Measurements from ENCODE around the gene CTRL.

CTRL gene

GRCh38 chr16:67964477-67965131 is 32.9 kb upstream of the CTRL start:
- H3K27ac ChIP-seq (ENCODE audit: low read depth, low read length) = no peak overlapping the region
- H4K8ac ChIP-seq (ENCODE audit: low read depth, low read length) = no peak overlapping the region
- H3K23ac ChIP-seq (ENCODE audit: low read length) = peak overlapping the region; percentile 9
- H2AK5ac ChIP-seq (ENCODE audit: low read length) = no peak overlapping the region
- no peak overlapping the region for H2BK5ac ChIP-seq (ENCODE audit: low read depth, low read length, poor library complexity)
- H4K91ac ChIP-seq (ENCODE audit: low read depth, low read length) = no peak overlapping the region
- H3K4me1 ChIP-seq (ENCODE audit: control insufficient read depth in 1 of 2, insufficient read depth in 2 of 2, low read length in 2 of 2) = peaks cover 28 to 29% of the 10 kb centered on the region in 2 experiments
- H3K79me2 ChIP-seq (ENCODE audit: control insufficient read depth, insufficient read depth, low read length, poor library complexity) = peaks cover 29% of the 10 kb centered on the region
- H3K4me3 ChIP-seq (ENCODE audit: low read depth, low read length) = peak overlapping the region; percentile 8
- H3K18ac ChIP-seq (ENCODE audit: low read length) = peak overlapping the region; percentile 51
- H3K79me1 ChIP-seq (ENCODE audit: low read length) = peaks cover 30% of the 10 kb centered on the region
- WGBS (ENCODE audit: extremely low coverage, insufficient coverage, insufficient read length) = no CpG with 5 or more reads among the region's 6 CpGs
- no peaks in the 10 kb centered on the region for H3K27me3 ChIP-seq (ENCODE audit: insufficient read depth, low read length)
- H3K36me3 ChIP-seq (ENCODE audit: control insufficient read depth in 1 of 2, insufficient read depth in 2 of 2, low read length in 2 of 2) = peaks cover 49 to 60% of the 10 kb centered on the region in 2 experiments
- no peak overlapping the region for H3K9ac ChIP-seq (ENCODE audit: low read length)
- peak overlapping the region; percentile 3 for H3K4ac ChIP-seq (ENCODE audit: low read depth, low read length)
- no peak overlapping the region for H2BK120ac ChIP-seq (ENCODE audit: insufficient read depth, low read length, poor library complexity)
- no peak overlapping the region for H3K4me2 ChIP-seq (ENCODE audit: low read length)
- peaks cover 2% of the 10 kb centered on the region for H3K9me3 ChIP-seq (ENCODE audit: insufficient read depth, low read depth, low read length)
- H4K12ac ChIP-seq (ENCODE audit: low read depth, low read length) = no peak overlapping the region
- no peak overlapping the region for H2AFZ ChIP-seq (ENCODE audit: insufficient read depth, low read length, poor library complexity)
- H3K14ac ChIP-seq (ENCODE audit: low read length) = peak overlapping the region; percentile 20
- no peak for DNase-seq
- H2BK12ac ChIP-seq (ENCODE audit: low read length) = no peak overlapping the region

GRCh38 chr16:67963662-67964321 is 32.1 kb upstream of the CTRL start:
- Histone ChIP-seq H2AFZ (ENCODE audit: insufficient read depth, low read length, poor library complexity) (no peak overlapping the region), H3K4ac (ENCODE audit: low read depth, low read length) (no peak overlapping the region), H3K4me2 (ENCODE audit: low read length) (no peak overlapping the region), H2AK5ac (ENCODE audit: low read length) (no peak overlapping the region), H4K91ac (ENCODE audit: low read depth, low read length) (no peak overlapping the region), H2BK120ac (ENCODE audit: insufficient read depth, low read length, poor library complexity) (no peak overlapping the region), H3K9me3 (ENCODE audit: insufficient read depth, low read depth, low read length) (peaks cover 2% of the 10 kb centered on the region), H3K79me2 (ENCODE audit: control insufficient read depth, insufficient read depth, low read length, poor library complexity) (peaks cover 29% of the 10 kb centered on the region), H3K4me1 (ENCODE audit: control insufficient read depth in 1 of 2, insufficient read depth in 2 of 2, low read length in 2 of 2) (peaks cover 26% of the 10 kb centered on the region in 2 experiments), H4K8ac (ENCODE audit: low read depth, low read length) (no peak overlapping the region), H2BK5ac (ENCODE audit: low read depth, low read length, poor library complexity) (no peak overlapping the region), H2BK12ac (ENCODE audit: low read length) (no peak overlapping the region), H4K12ac (ENCODE audit: low read depth, low read length) (peak overlapping the region; percentile 11), H3K36me3 (ENCODE audit: control insufficient read depth in 1 of 2, insufficient read depth in 2 of 2, low read length in 2 of 2) (peaks cover 57 to 68% of the 10 kb centered on the region in 2 experiments), H3K23ac (ENCODE audit: low read length) (no peak overlapping the region), H3K9ac (ENCODE audit: low read length) (no peak overlapping the region), H3K14ac (ENCODE audit: low read length) (no peak overlapping the region), H3K79me1 (ENCODE audit: low read length) (peaks cover 28% of the 10 kb centered on the region), H3K27ac (ENCODE audit: low read depth, low read length) (no peak overlapping the region), H3K4me3 (ENCODE audit: low read depth, low read length) (no peak overlapping the region), H3K18ac (ENCODE audit: low read length) (peak overlapping the region; percentile 13), H3K27me3 (ENCODE audit: insufficient read depth, low read length) (no peaks in the 10 kb centered on the region)
- WGBS (ENCODE audit: extremely low coverage, insufficient coverage, insufficient read length) = no CpG with 5 or more reads among the region's 32 CpGs
- peak; percentile 80 to 86 for DNase-seq

- H3K4ac ChIP-seq (ENCODE audit: low read depth, low read length) = no peak overlapping the region
- no CpG with 5 or more reads among the region's 2 CpGs for WGBS (ENCODE audit: extremely low coverage, insufficient coverage, insufficient read length)
These were observed 31.6 kb upstream of the CTRL start for GRCh38 chr16:67963292-67963661.

GRCh38 chr16:67962135-67962534 is 30.5 kb upstream of the CTRL start:
- H3K4me2 ChIP-seq (ENCODE audit: low read length) = no peak overlapping the region
- H4K8ac ChIP-seq (ENCODE audit: low read depth, low read length) = no peak overlapping the region
- H3K79me1 ChIP-seq (ENCODE audit: low read length) = peaks cover 15% of the 10 kb centered on the region
- H2BK12ac ChIP-seq (ENCODE audit: low read length) = no peak overlapping the region
- peaks cover 21 to 22% of the 10 kb centered on the region in 2 experiments for H3K4me1 ChIP-seq (ENCODE audit: control insufficient read depth in 1 of 2, insufficient read depth in 2 of 2, low read length in 2 of 2)
- no peak overlapping the region for H2AK5ac ChIP-seq (ENCODE audit: low read length)
- peaks cover 2% of the 10 kb centered on the region for H3K9me3 ChIP-seq (ENCODE audit: insufficient read depth, low read depth, low read length)
- no peak overlapping the region for H3K4me3 ChIP-seq (ENCODE audit: low read depth, low read length)
- no CpG with 5 or more reads among the region's 8 CpGs for WGBS (ENCODE audit: extremely low coverage, insufficient coverage, insufficient read length)
- H4K12ac ChIP-seq (ENCODE audit: low read depth, low read length) = peak overlapping the region; percentile 5
- H3K23ac ChIP-seq (ENCODE audit: low read length) = no peak overlapping the region
- no peak overlapping the region for H4K91ac ChIP-seq (ENCODE audit: low read depth, low read length)
- no peak overlapping the region for H3K9ac ChIP-seq (ENCODE audit: low read length)
- no peak overlapping the region for H3K14ac ChIP-seq (ENCODE audit: low read length)
- peak overlapping the region; percentile 12 for H3K4ac ChIP-seq (ENCODE audit: low read depth, low read length)
- peaks cover 73 to 84% of the 10 kb centered on the region in 2 experiments for H3K36me3 ChIP-seq (ENCODE audit: control insufficient read depth in 1 of 2, insufficient read depth in 2 of 2, low read length in 2 of 2)
- no peak overlapping the region for H2AFZ ChIP-seq (ENCODE audit: insufficient read depth, low read length, poor library complexity)
- H2BK120ac ChIP-seq (ENCODE audit: insufficient read depth, low read length, poor library complexity) = no peak overlapping the region
- DNase-seq = no peak
- no peak overlapping the region for H3K27ac ChIP-seq (ENCODE audit: low read depth, low read length)
- H3K18ac ChIP-seq (ENCODE audit: low read length) = peak overlapping the region; percentile 35
- no peaks in the 10 kb centered on the region for H3K27me3 ChIP-seq (ENCODE audit: insufficient read depth, low read length)
- no peak overlapping the region for H2BK5ac ChIP-seq (ENCODE audit: low read depth, low read length, poor library complexity)
- H3K79me2 ChIP-seq (ENCODE audit: control insufficient read depth, insufficient read depth, low read length, poor library complexity) = peaks cover 16% of the 10 kb centered on the region

More at GRCh38 chr16:67963292-67963661, 31.6 kb upstream of the CTRL start:
- peaks cover 25% of the 10 kb centered on the region for H3K79me1 ChIP-seq (ENCODE audit: low read length)
- no peak overlapping the region for H4K91ac ChIP-seq (ENCODE audit: low read depth, low read length)
- no peak overlapping the region for H3K4me2 ChIP-seq (ENCODE audit: low read length)
- peak overlapping the region; percentile 13 for H3K18ac ChIP-seq (ENCODE audit: low read length)
- no peak overlapping the region for H4K12ac ChIP-seq (ENCODE audit: low read depth, low read length)
- peaks cover 24 to 25% of the 10 kb centered on the region in 2 experiments for H3K4me1 ChIP-seq (ENCODE audit: control insufficient read depth in 1 of 2, insufficient read depth in 2 of 2, low read length in 2 of 2)
- peaks cover 2% of the 10 kb centered on the region for H3K9me3 ChIP-seq (ENCODE audit: insufficient read depth, low read depth, low read length)
- H3K4me3 ChIP-seq (ENCODE audit: low read depth, low read length) = no peak overlapping the region
- peaks cover 62 to 73% of the 10 kb centered on the region in 2 experiments for H3K36me3 ChIP-seq (ENCODE audit: control insufficient read depth in 1 of 2, insufficient read depth in 2 of 2, low read length in 2 of 2)
- H2BK12ac ChIP-seq (ENCODE audit: low read length) = no peak overlapping the region
- H3K14ac ChIP-seq (ENCODE audit: low read length) = no peak overlapping the region
- peaks cover 28% of the 10 kb centered on the region for H3K79me2 ChIP-seq (ENCODE audit: control insufficient read depth, insufficient read depth, low read length, poor library complexity)
- no peak for DNase-seq
- H3K23ac ChIP-seq (ENCODE audit: low read length) = no peak overlapping the region
- no peak overlapping the region for H4K8ac ChIP-seq (ENCODE audit: low read depth, low read length)
- H2AK5ac ChIP-seq (ENCODE audit: low read length) = no peak overlapping the region
- no peak overlapping the region for H2BK120ac ChIP-seq (ENCODE audit: insufficient read depth, low read length, poor library complexity)
- H3K27ac ChIP-seq (ENCODE audit: low read depth, low read length) = no peak overlapping the region
- H2AFZ ChIP-seq (ENCODE audit: insufficient read depth, low read length, poor library complexity) = no peak overlapping the region
- no peak overlapping the region for H2BK5ac ChIP-seq (ENCODE audit: low read depth, low read length, poor library complexity)
- no peaks in the 10 kb centered on the region for H3K27me3 ChIP-seq (ENCODE audit: insufficient read depth, low read length)
- H3K9ac ChIP-seq (ENCODE audit: low read length) = no peak overlapping the region

Data from trophoblast cell (in vitro differentiated cells and primary cell).